Chondrocyte (in vitro differentiated cells): ENCODE measurements around the gene KRT85. TPM values are rescaled to one million over a fixed set of nuclear protein-coding genes. Genes with fewer than 3 reads are reported as not detected.

Experiments
- DNase-seq: peaks from one replicate; pipeline ENCODE4 v3.0.0; 2021; ENCODE audit warnings: mixed read lengths, low spot score
- H3K27ac Mint-ChIP-seq: one replicate; pipeline ENCODE4 v1.8.0; 2021; ENCODE audit warnings: mild to moderate bottlenecking, moderate library complexity, mixed read lengths; ENCODE audit not compliant: unreplicated experiment
- H3K27me3 Mint-ChIP-seq: 2 replicates; pipeline ENCODE4 v1.8.0; 2021; ENCODE audit warnings: low read depth, mixed read lengths
- H3K36me3 Mint-ChIP-seq: 2 replicates; pipeline ENCODE4 v1.8.0; 2021; ENCODE audit warnings: low read depth, mixed read lengths
- H3K4me1 Mint-ChIP-seq: 2 replicates; pipeline ENCODE4 v1.8.0; 2021; ENCODE audit warnings: low read depth, mild to moderate bottlenecking, mixed read lengths
- H3K4me3 Mint-ChIP-seq: one replicate; pipeline ENCODE4 v1.8.0; 2021; ENCODE audit warnings: mild to moderate bottlenecking, moderate library complexity, mixed read lengths; ENCODE audit not compliant: unreplicated experiment
- H3K9me3 Mint-ChIP-seq: 2 replicates; pipeline ENCODE4 v1.8.0; 2021; ENCODE audit warnings: low read depth, mixed read lengths
- total RNA-seq: library from RNA; stranded (reverse); gene quantifications from 3 replicates; pipeline ENCODE4 v1.2.1, GENCODE V29; 2021
- TF ChIP-seq, protein P1 (sequence below): fragments of 200-600 bp; sonication (generic); IDR thresholded peaks from 2 replicates; pipeline ENCODE4 v1.5.0; 2021; ENCODE audit warnings: antibody characterized with exemption, mild to moderate bottlenecking, moderate library complexity

KRT85 gene
- total RNA-seq, 1 donor from 2014 or later: not detected

- no peak overlapping the region for H3K4me3 Mint-ChIP-seq
- peak overlapping the region; percentile 32 for H3K27ac Mint-ChIP-seq
- no peaks in the 10 kb centered on the region for H3K36me3 Mint-ChIP-seq
- no peaks in the 10 kb centered on the region for H3K9me3 Mint-ChIP-seq
- no peaks in the 10 kb centered on the region for H3K4me1 Mint-ChIP-seq
- TF ChIP-seq, protein P1, sequence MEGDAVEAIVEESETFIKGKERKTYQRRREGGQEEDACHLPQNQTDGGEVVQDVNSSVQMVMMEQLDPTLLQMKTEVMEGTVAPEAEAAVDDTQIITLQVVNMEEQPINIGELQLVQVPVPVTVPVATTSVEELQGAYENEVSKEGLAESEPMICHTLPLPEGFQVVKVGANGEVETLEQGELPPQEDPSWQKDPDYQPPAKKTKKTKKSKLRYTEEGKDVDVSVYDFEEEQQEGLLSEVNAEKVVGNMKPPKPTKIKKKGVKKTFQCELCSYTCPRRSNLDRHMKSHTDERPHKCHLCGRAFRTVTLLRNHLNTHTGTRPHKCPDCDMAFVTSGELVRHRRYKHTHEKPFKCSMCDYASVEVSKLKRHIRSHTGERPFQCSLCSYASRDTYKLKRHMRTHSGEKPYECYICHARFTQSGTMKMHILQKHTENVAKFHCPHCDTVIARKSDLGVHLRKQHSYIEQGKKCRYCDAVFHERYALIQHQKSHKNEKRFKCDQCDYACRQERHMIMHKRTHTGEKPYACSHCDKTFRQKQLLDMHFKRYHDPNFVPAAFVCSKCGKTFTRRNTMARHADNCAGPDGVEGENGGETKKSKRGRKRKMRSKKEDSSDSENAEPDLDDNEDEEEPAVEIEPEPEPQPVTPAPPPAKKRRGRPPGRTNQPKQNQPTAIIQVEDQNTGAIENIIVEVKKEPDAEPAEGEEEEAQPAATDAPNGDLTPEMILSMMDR: no peak
- no peak for DNase-seq
- H3K27me3 Mint-ChIP-seq: peaks cover 32% of the 10 kb centered on the region
These were observed 13.9 kb upstream of the KRT85 start for GRCh38 chr12:52381206-52381605.

DNA sequence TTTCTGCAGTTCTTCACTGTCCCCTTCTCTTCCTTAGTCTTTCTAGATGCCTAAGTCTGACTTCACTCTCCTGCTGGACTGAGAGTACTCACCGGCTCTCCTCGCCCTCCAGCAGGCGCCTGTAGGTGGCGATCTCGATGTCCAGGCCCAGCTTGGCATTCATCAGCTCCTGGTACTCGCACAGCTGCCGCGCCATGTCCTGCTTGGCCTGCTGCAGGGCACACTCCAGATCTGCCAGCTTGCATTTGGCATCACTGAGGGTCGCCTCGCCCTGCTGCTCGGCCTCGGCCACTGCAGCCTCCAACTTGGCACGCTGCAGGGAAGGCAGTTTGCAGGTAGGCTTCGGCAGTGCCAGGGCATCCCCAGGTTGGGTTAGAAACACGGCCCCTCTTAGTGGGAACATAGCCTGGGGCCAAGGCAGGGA is 13.0 kb upstream of the KRT85 start:
- TF ChIP-seq, protein P1: peak; percentile 76
- Mint-ChIP-seq H3K9me3 (no peaks in the 10 kb centered on the region), H3K4me1 (no peaks in the 10 kb centered on the region), H3K27me3 (peaks cover 35% of the 10 kb centered on the region), H3K27ac (no peak overlapping the region), H3K36me3 (no peaks in the 10 kb centered on the region), H3K4me3 (no peak overlapping the region)
- DNase-seq: no peak

- Mint-ChIP-seq H3K9me3 (no peaks in the 10 kb centered on the region), H3K27ac (no peak overlapping the region), H3K27me3 (peaks cover 35% of the 10 kb centered on the region), H3K4me3 (no peak overlapping the region), H3K4me1 (no peaks in the 10 kb centered on the region), H3K36me3 (no peaks in the 10 kb centered on the region)
- DNase-seq: no peak
- TF ChIP-seq, protein P1: no peak
These were observed 12.3 kb upstream of the KRT85 start for GRCh38 chr12:52379536-52379935.

GRCh38 chr12:52378091-52378490 is 10.8 kb upstream of the KRT85 start:
- Mint-ChIP-seq H3K27ac (no peak overlapping the region), H3K36me3 (peaks cover 2% of the 10 kb centered on the region), H3K4me3 (no peak overlapping the region), H3K9me3 (peaks cover 9% of the 10 kb centered on the region), H3K4me1 (no peaks in the 10 kb centered on the region), H3K27me3 (peaks cover 28% of the 10 kb centered on the region)
- DNase-seq: no peak
- TF ChIP-seq, protein P1: no peak

- Mint-ChIP-seq H3K4me1 (peaks cover 6% of the 10 kb centered on the region), H3K4me3 (no peak overlapping the region), H3K9me3 (peaks cover 9% of the 10 kb centered on the region), H3K27ac (no peak overlapping the region), H3K36me3 (peaks cover 2% of the 10 kb centered on the region), H3K27me3 (peaks cover 25% of the 10 kb centered on the region)
- TF ChIP-seq, protein P1: no peak
- no peak for DNase-seq
These were observed 10.0 kb upstream of the KRT85 start for GRCh38 chr12:52377266-52377665.
